H9 (cell line): ENCODE results near the gene KRT9. TPM values are rescaled to one million over a fixed set of nuclear protein-coding genes. Genes with fewer than 3 reads are reported as not detected.

ENCODE experiments used
- DNase-seq: peaks from one replicate; pipeline ENCODE4 v3.0.0-alpha.2; 2017
- H2AFZ ChIP-seq: one replicate; pipeline ENCODE4 v1.6.1; 2013; ENCODE audit warnings: mild to moderate bottlenecking, low read length, control low read depth, moderate library complexity
- H2AK5ac ChIP-seq: 2 replicates; pipeline ENCODE4 v1.6.1; 2013; ENCODE audit warnings: low read length, control low read depth, mixed read lengths; ENCODE audit not compliant: insufficient read length
- H2BK120ac ChIP-seq: one replicate; pipeline ENCODE4 v1.6.1; 2013; ENCODE audit warnings: low read depth, mild to moderate bottlenecking, low read length, control low read depth, inconsistent platforms; ENCODE audit not compliant: poor library complexity, severe bottlenecking
- H2BK12ac ChIP-seq: 2 replicates; pipeline ENCODE4 v1.6.1; 2013; ENCODE audit warnings: low read length, control low read depth, mixed read lengths, low read depth; ENCODE audit not compliant: insufficient read length
- H2BK15ac ChIP-seq: 2 replicates; pipeline ENCODE4 v1.6.1; 2013; ENCODE audit warnings: low read depth, low read length, control low read depth
- H2BK20ac ChIP-seq: one replicate; pipeline ENCODE4 v1.6.1; 2013; ENCODE audit warnings: low read depth, mild to moderate bottlenecking, low read length, control low read depth, inconsistent platforms; ENCODE audit not compliant: poor library complexity, severe bottlenecking
- H2BK5ac ChIP-seq: 2 replicates; pipeline ENCODE4 v1.6.1; 2013; ENCODE audit warnings: low read length, control low read depth, mixed read lengths; ENCODE audit not compliant: insufficient read length
- H3K14ac ChIP-seq: 2 replicates; pipeline ENCODE4 v1.6.1; 2013; ENCODE audit warnings: low read length, control low read depth; ENCODE audit not compliant: insufficient read depth
- H3K18ac ChIP-seq: 2 replicates; pipeline ENCODE4 v1.6.1; 2013; ENCODE audit warnings: low read depth, mild to moderate bottlenecking, mixed read lengths, low read length, control low read depth; ENCODE audit not compliant: insufficient read length
- H3K23ac ChIP-seq: 2 replicates; pipeline ENCODE4 v1.6.1; 2013; ENCODE audit warnings: low read length, control low read depth, mixed read lengths, low read depth; ENCODE audit not compliant: insufficient read length
- H3K23me2 ChIP-seq: 2 replicates; pipeline ENCODE4 v1.6.1; 2013; ENCODE audit warnings: low read depth, mild to moderate bottlenecking, mixed read lengths, low read length, control low read depth; ENCODE audit not compliant: insufficient read length, poor library complexity, severe bottlenecking
- H3K27ac ChIP-seq: 2 replicates; pipeline ENCODE4 v1.5.1; 2013; ENCODE audit warnings: low read length, control low read depth, mixed read lengths, low read depth; ENCODE audit not compliant: insufficient read length
- H3K27me3 ChIP-seq: 2 replicates; pipeline ENCODE4 v1.6.1; 2013; ENCODE audit warnings: low read length, control low read depth, inconsistent platforms; ENCODE audit not compliant: insufficient read depth
- H3K4ac ChIP-seq: 2 replicates; pipeline ENCODE4 v1.6.1; 2013; ENCODE audit warnings: low read depth, mild to moderate bottlenecking, control low read depth, inconsistent platforms, low read length, moderate library complexity
- H3K4me1 ChIP-seq: 2 replicates; pipeline ENCODE4 v1.6.1; 2013; ENCODE audit warnings: low read length, control low read depth, inconsistent platforms; ENCODE audit not compliant: insufficient read depth
- H3K4me2 ChIP-seq: 2 replicates; pipeline ENCODE4 v1.6.1; 2013; ENCODE audit warnings: low read length, control low read depth, mixed read lengths; ENCODE audit not compliant: insufficient read length, insufficient read depth
- H3K56ac ChIP-seq: 2 replicates; pipeline ENCODE4 v1.6.1; 2013; ENCODE audit warnings: low read depth, mild to moderate bottlenecking, mixed read lengths, low read length, control low read depth; ENCODE audit not compliant: insufficient read length
- H3K79me1 ChIP-seq: 2 replicates; pipeline ENCODE4 v1.6.1; 2013; ENCODE audit warnings: low read depth, mild to moderate bottlenecking, moderate library complexity, low read length, control low read depth, inconsistent platforms; ENCODE audit not compliant: insufficient read depth, poor library complexity, severe bottlenecking
- H3K79me2 ChIP-seq: 2 replicates; pipeline ENCODE4 v1.6.1; 2013; ENCODE audit warnings: low read length, control low read depth, inconsistent platforms; ENCODE audit not compliant: insufficient read depth
- H3K9ac ChIP-seq: 2 replicates; pipeline ENCODE4 v1.6.1; 2013; ENCODE audit warnings: low read length, control low read depth, mixed read lengths; ENCODE audit not compliant: insufficient read length; ENCODE audit errors: extremely low read depth
- H3K9me3 ChIP-seq: one replicate; pipeline ENCODE4 v1.6.1; 2013; ENCODE audit warnings: low read depth, low read length, inconsistent platforms; ENCODE audit not compliant: control insufficient read depth
- H3T11ph ChIP-seq: one replicate; pipeline ENCODE4 v1.6.1; 2013; ENCODE audit warnings: mild to moderate bottlenecking, low read length, control low read depth, inconsistent platforms
- H4K20me1 ChIP-seq: one replicate; pipeline ENCODE4 v1.6.1; 2013; ENCODE audit not compliant: control insufficient read depth, insufficient read length, insufficient read depth
- H4K5ac ChIP-seq: 2 replicates; pipeline ENCODE4 v1.6.1; 2013; ENCODE audit warnings: low read depth, mild to moderate bottlenecking, mixed read lengths, low read length, control low read depth; ENCODE audit not compliant: insufficient read length
- H4K8ac ChIP-seq: replicated peaks from 2 replicates; pipeline ENCODE4 v1.6.1; 2013; ENCODE audit warnings: low read length, control low read depth, mixed read lengths, low read depth; ENCODE audit not compliant: insufficient read length
- H4K91ac ChIP-seq: 2 replicates; pipeline ENCODE4 v1.6.1; 2013; ENCODE audit warnings: low read depth, mild to moderate bottlenecking, moderate library complexity, mixed read lengths, low read length, control low read depth; ENCODE audit not compliant: insufficient read length
- H3K27ac Mint-ChIP-seq, 3 experiments: 2 replicates in 2 of 3; 3 replicates in 1 of 3; pipeline ENCODE4 v1.8.0; 2020 to 2021; ENCODE audit warnings: mixed read lengths in 3 of 3, mild to moderate bottlenecking in 1 of 3, moderate library complexity in 1 of 3
- H3K27me3 Mint-ChIP-seq: 2 replicates; pipeline ENCODE4 v1.8.0; 2021; ENCODE audit warnings: low read depth, mild to moderate bottlenecking, moderate library complexity, mixed read lengths
- H3K36me3 Mint-ChIP-seq, 3 experiments: 2 replicates in 2 of 3; 3 replicates in 1 of 3; pipeline ENCODE4 v1.8.0; 2020 to 2021; ENCODE audit warnings: low read depth in 3 of 3, mixed read lengths in 3 of 3; ENCODE audit not compliant: insufficient read depth in 1 of 3
- H3K4me1 Mint-ChIP-seq, 2 experiments: 2 replicates each; pipeline ENCODE4 v1.8.0; 2020; ENCODE audit warnings: mixed read lengths in 2 of 2
- H3K4me3 Mint-ChIP-seq, 2 experiments: 2 replicates in 1 of 2; 3 replicates in 1 of 2; pipeline ENCODE4 v1.8.0; 2020 to 2021; ENCODE audit warnings: mild to moderate bottlenecking in 2 of 2, mixed read lengths in 2 of 2, moderate library complexity in 1 of 2
- H3K9me3 Mint-ChIP-seq, 2 experiments: 2 replicates in 1 of 2; 3 replicates in 1 of 2; pipeline ENCODE4 v1.8.0; 2020; ENCODE audit warnings: mild to moderate bottlenecking in 2 of 2, mixed read lengths in 2 of 2, moderate library complexity in 1 of 2
- WGBS: extraction: QIAGEN DNeasy Blood & Tissue Kit; methylation state at CpG from one replicate; pipeline ENCODE4 v1.1.7; 2013; ENCODE audit warnings: missing lambda C conversion rate, low lambda C conversion rate, mixed read lengths; ENCODE audit not compliant: insufficient read length; ENCODE audit errors: extremely low coverage; 5-methylcytosine and 5-hydroxymethylcytosine counted together
- microRNA-seq: library from miRNA; unstranded; fragments of <30 nt; microRNA quantifications from one replicate; pipeline ENCODE4, GENCODE V29; 2020; ENCODE audit warnings: borderline microRNAs expressed
- total RNA-seq: library from RNA; stranded (reverse); gene quantifications from 2 replicates; pipeline ENCODE4 v1.2.1, GENCODE V29; 2021
- TF ChIP-seq, protein P1 (sequence below): fragments of 200-600 bp; sonication (generic); conservative IDR thresholded peaks from 3 replicates; pipeline ENCODE4 v1.8.0; 2021; ENCODE audit warnings: antibody characterized with exemption, mild to moderate bottlenecking

KRT9 gene
- total RNA-seq, 1 experiment from 2014 or later = not detected

DNA sequence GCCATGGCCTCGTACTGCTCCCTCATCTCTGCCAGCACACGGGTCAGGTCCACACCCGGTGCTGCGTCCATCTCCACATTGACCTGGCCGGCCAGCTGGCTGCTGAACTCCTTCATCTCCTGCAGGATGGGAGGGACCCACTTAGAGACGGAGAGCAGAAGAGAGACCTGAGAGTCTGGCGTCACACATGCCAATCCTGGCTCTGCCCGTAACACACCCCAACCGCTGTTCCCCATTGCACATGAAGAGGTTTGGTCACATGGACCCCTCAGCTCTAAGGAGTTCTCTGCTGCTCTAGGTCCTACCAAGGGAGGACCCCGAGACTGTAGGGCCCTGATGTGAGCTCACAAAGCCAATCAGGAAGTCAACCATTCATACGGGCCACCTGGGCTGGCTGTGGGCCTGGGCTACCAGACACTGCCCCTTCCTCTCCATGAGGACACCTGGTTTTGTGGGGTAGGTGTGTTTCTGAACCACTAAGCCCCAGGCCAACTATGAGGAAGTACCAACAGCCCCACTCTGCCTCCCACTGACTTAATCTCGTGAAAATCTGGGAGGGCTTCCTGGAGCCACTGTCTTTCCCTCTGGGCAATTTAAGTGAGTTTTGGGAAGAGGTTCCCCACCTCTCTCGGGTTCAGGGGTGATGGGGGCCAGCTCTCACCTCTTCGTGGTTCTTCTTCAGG is 55.6 kb downstream of the KRT9 start:
- Histone ChIP-seq H3K27me3 (no peaks in the 10 kb centered on the region), H3K4me1 (no peaks in the 10 kb centered on the region), H3K9me3 (no peaks in the 10 kb centered on the region), H2BK15ac (no peak overlapping the region), H3K4me2 (no peak overlapping the region), H4K20me1 (no peaks in the 10 kb centered on the region), H3K4ac (no peak overlapping the region), H2BK120ac (no peak overlapping the region), H3T11ph (no peak overlapping the region), H4K8ac (no peak overlapping the region), H2BK20ac (no peak overlapping the region), H2AFZ (no peak overlapping the region), H3K14ac (no peak overlapping the region), H3K23ac (no peak overlapping the region), H3K23me2 (no peaks in the 10 kb centered on the region), H3K18ac (no peak overlapping the region), H2BK5ac (no peak overlapping the region), H4K91ac (no peak overlapping the region), H3K56ac (no peak overlapping the region), H4K5ac (no peak overlapping the region), H2BK12ac (no peak overlapping the region), H3K79me2 (no peaks in the 10 kb centered on the region), H3K27ac (no peak overlapping the region), H3K79me1 (no peaks in the 10 kb centered on the region), H3K9ac (no peak overlapping the region), H2AK5ac (no peak overlapping the region)
- H3K27me3 Mint-ChIP-seq = no peaks in the 10 kb centered on the region; the same call in 1 of the 2 replicates
- no peak for DNase-seq
- H3K27ac Mint-ChIP-seq = no peak overlapping the region
- H3K4me1 Mint-ChIP-seq = peaks cover 20 to 25% of the 10 kb centered on the region in 2 experiments
- H3K4me3 Mint-ChIP-seq = no peak overlapping the region
- H3K36me3 Mint-ChIP-seq = no peaks in the 10 kb centered on the region
- no CpG with 5 or more reads among the region's 14 CpGs for whole genome bisulfite sequencing
- TF ChIP-seq, protein P1, sequence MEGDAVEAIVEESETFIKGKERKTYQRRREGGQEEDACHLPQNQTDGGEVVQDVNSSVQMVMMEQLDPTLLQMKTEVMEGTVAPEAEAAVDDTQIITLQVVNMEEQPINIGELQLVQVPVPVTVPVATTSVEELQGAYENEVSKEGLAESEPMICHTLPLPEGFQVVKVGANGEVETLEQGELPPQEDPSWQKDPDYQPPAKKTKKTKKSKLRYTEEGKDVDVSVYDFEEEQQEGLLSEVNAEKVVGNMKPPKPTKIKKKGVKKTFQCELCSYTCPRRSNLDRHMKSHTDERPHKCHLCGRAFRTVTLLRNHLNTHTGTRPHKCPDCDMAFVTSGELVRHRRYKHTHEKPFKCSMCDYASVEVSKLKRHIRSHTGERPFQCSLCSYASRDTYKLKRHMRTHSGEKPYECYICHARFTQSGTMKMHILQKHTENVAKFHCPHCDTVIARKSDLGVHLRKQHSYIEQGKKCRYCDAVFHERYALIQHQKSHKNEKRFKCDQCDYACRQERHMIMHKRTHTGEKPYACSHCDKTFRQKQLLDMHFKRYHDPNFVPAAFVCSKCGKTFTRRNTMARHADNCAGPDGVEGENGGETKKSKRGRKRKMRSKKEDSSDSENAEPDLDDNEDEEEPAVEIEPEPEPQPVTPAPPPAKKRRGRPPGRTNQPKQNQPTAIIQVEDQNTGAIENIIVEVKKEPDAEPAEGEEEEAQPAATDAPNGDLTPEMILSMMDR = no peak
- H3K9me3 Mint-ChIP-seq = no peaks in the 10 kb centered on the region; a peak in 2 of 5 replicates

Small RNAs within 50 kb of the gene (microRNA-seq; reads per million reads assigned to microRNA genes)
- gene MIR6510 = not detected

Other genes starting within 250 kb of the KRT9 start
- not detected in 2 replicates for gene KRT33A, start 221.2 kb downstream of the KRT9 start, total RNA-seq
- not detected in 2 replicates for gene KRT33B, start 202.2 kb downstream of the KRT9 start, total RNA-seq
- not detected in 2 replicates for gene KRT34, start 189.8 kb downstream of the KRT9 start, total RNA-seq
- gene KRT31, start 174.5 kb downstream of the KRT9 start, total RNA-seq = not detected in 2 replicates
- not detected in 2 replicates for gene KRT37, start 147.5 kb downstream of the KRT9 start, total RNA-seq
- gene KRT38, start 131.1 kb downstream of the KRT9 start, total RNA-seq = not detected in 2 replicates
- not detected in 2 replicates for gene KRT32, start 104.7 kb downstream of the KRT9 start, total RNA-seq
- not detected in 2 replicates for gene KRT35, start 90.9 kb downstream of the KRT9 start, total RNA-seq
- not detected in 2 replicates for gene KRT36, start 82.1 kb downstream of the KRT9 start, total RNA-seq
- not detected in 2 replicates for gene KRT13, start 66.4 kb downstream of the KRT9 start, total RNA-seq
- gene KRT15, start 53.2 kb downstream of the KRT9 start, total RNA-seq = 0.35 and 0.87 TPM in 2 replicates
- 134 and 143 TPM in 2 replicates for gene KRT19, start 43.8 kb downstream of the KRT9 start, total RNA-seq
- gene KRT14, start 14.8 kb upstream of the KRT9 start, total RNA-seq = not detected in 2 replicates
- gene KRT16, start 40.7 kb upstream of the KRT9 start, total RNA-seq = not detected in 2 replicates
- gene KRT17, start 52.5 kb upstream of the KRT9 start, total RNA-seq = 1.1 and 1.5 TPM in 2 replicates
- gene EIF1, start 116.8 kb upstream of the KRT9 start, total RNA-seq = 651 and 652 TPM in 2 replicates
- not detected in 2 replicates for gene GAST, start 140.3 kb upstream of the KRT9 start, total RNA-seq
- 2.2 and 2.5 TPM in 2 replicates for gene HAP1, start 162.6 kb upstream of the KRT9 start, total RNA-seq
- gene JUP, start 214.7 kb upstream of the KRT9 start, total RNA-seq = 87.9 and 90.1 TPM in 2 replicates
- gene P3H4, start 239.9 kb upstream of the KRT9 start, total RNA-seq = 22.9 and 24.0 TPM in 2 replicates
- gene FKBP10, start 240.9 kb upstream of the KRT9 start, total RNA-seq = 166 TPM in 2 replicates